GM20000 (cell line): ENCODE results near the gene DRGX.

Experiments
- DNase-seq: peaks from one replicate; pipeline ENCODE4 v3.0.0; 2012; ENCODE audit warnings: low spot score
- TF ChIP-seq, protein P1 (sequence below): IDR thresholded peaks from 2 replicates; pipeline ENCODE4 v1.5.1; 2012; ENCODE audit warnings: mild to moderate bottlenecking, control low read depth; ENCODE audit errors: extremely low read depth, missing control alignments

Gene DRGX

GRCh38 chr10:49353895-49354566, 41.9 kb downstream of the DRGX start:
- DNase-seq: no peak
- TF ChIP-seq, protein P1, sequence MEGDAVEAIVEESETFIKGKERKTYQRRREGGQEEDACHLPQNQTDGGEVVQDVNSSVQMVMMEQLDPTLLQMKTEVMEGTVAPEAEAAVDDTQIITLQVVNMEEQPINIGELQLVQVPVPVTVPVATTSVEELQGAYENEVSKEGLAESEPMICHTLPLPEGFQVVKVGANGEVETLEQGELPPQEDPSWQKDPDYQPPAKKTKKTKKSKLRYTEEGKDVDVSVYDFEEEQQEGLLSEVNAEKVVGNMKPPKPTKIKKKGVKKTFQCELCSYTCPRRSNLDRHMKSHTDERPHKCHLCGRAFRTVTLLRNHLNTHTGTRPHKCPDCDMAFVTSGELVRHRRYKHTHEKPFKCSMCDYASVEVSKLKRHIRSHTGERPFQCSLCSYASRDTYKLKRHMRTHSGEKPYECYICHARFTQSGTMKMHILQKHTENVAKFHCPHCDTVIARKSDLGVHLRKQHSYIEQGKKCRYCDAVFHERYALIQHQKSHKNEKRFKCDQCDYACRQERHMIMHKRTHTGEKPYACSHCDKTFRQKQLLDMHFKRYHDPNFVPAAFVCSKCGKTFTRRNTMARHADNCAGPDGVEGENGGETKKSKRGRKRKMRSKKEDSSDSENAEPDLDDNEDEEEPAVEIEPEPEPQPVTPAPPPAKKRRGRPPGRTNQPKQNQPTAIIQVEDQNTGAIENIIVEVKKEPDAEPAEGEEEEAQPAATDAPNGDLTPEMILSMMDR: no peak

GRCh38 chr10:49353026-49353894, 42.6 kb downstream of the DRGX start:
- no peak for DNase-seq
- TF ChIP-seq, protein P1: no peak

DNA sequence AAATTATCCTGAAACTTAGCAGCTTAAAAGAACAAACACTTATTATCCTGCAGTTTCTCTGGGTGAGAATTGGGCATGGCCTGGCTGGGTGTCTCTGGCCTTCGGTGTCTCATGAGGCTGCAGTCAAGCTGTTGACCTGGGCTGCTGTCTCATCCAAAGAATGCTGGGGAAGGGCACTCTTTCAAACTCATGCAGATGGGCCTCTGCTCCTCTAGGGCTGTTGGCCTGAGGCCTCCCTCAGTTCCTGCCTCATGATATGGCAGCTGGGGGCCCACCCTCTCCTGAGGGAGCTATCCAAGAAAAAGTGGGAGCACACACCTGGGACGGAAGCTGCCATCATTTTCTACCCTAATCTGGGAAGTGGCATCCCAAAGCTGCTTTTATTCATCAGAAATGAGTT, 43.6 kb downstream of the DRGX start:
- no peak for DNase-seq
- TF ChIP-seq, protein P1: no peak

DNA sequence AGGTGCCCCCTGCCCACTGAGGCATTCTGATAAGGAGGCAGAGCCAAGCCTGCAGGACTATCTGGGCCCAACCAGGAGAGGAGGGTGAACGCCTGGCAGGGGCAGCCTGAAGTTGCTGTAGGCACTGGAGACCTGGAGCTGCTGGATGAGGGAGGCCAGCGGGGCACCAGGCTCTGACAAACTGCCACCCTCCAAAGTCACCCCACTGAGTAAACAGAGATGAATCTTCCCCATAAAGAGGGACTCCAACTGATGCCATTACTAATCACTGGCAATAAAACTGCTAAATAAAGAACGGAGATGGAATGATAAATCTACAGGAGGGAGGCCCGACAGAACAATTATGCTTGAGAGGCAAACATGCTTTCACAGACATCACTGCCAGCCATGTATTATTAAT, 44.2 kb downstream of the DRGX start:
- TF ChIP-seq, protein P1: no peak
- DNase-seq: no peak

DNA sequence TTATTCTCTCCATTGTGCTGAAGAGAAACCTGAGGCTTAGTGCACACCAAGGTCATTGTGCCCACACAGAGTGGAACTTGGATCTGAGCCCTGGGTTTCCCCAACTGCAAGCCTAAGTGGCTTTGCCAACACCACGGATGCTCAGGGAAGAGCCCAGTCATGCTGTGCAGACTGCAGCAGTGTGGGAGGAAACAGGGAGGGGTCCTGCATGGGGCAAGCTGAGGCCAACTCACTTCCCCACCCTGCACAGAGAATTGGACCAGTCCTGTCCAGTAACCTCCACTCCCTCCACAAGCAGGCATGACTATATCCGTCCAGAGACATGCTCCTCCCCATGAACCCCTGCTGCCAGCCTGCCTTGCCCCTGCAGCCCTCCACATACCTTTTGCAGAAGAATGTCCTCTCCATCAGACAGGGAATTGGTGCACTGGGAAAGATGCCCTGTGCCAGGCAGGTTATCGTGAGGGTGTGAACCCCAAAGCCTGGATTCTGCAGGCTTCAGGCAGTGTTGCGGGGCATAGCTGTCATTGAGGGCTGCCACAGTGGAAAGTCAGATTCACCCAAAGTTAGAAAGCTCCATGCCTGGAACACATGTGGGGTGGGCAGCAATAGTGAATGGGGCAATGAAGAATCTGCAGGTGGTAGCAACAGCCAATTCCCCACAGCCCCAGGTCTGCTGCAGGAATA, 44.9 kb downstream of the DRGX start:
- TF ChIP-seq, protein P1: no peak

DNA sequence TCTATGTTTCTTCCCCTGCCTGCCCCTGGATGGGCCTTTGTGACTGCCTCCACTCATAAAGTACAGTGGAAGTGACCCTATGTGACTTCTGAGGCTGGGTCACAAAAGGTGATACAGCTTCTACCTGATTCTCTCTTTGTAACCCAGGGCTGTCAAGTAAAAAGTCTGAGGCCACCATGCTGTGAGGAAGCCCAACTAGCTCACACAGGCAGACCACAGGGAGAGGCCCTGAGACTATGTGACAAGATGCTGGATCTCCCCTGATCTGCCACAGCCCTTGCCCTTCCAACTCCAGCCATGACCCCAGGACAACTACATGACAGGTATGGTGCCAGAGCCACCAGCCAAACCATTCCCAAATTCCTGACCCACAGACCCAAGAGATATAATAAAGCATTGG, 45.8 kb downstream of the DRGX start:
- TF ChIP-seq, protein P1: no peak
- no peak for DNase-seq

More for the DNA sequence above, 44.9 kb downstream of the DRGX start:
- DNase-seq: no peak

DNA sequence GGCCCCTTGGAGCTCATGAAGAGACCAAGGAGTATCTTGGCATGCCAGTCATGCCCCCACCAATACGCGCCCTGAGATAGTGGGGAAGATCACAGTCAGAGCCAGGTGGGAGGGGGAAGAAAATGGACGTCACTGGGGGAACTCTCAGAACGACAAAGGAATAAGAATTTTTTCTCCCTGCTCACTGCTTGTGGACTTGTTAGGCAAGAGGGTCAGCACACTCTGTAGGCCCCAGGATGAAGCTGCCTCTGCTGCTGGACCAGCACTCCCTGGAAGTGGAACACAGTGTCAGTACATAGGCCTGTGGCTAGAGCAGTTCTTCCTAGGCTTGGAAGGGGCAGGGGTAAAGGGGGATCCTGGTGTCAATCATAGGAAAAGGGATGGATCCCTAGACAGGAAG, 46.5 kb downstream of the DRGX start:
- DNase-seq: no peak
- TF ChIP-seq, protein P1: no peak
